Measurements from ENCODE around the gene ARHGAP35.
"Not testable (repeated sequence)": the region's sequence is repeated elsewhere in the genome, so short reads cannot be mapped to it uniquely, and the experiment has no call there.

The ARHGAP35 gene

DNA sequence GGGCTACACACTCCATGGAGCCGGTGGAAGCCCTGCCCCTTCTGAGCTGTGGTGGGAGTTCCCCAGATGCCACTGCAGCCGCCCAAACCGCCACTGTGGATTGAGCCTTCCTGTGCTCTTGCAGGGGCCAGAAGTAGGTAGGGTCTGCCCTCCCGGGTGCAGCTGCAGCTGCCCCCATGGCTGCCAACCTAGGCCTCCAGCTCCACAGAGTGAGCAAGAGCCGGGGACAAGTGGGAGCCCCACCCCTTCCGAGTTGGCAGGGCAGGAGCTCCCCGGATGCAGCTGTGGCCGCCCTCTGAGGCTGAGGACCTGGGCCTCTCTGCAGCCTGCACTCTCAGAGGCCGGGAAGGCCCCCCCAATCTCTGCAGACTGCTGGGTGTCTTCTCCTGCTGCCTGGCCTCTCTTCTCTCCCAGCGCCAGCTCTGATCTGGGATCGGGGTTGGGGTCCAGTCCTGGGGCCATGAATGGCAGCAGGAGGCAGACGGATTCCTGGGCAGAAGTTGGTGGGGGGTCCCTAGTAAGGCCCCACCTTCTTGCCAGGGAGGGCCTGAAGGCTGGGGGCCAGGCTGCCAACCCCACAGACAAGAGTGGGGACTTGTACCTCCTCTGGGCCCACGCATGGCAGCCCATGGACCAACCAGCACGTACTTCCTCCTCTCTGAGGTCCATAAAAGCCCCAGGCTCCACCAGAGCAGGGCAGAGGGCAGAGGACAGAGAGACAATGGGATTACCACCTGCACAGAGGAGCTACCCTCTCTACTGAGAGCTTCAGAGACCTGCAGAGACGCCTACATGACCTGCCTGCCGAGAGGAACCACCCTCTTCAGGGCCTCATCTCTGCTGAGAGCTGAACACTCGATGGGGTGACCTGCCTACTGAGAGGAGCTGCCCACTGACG lies 39.0 kb upstream of the ARHGAP35 start:
- no peak for DNase-seq (ENCODE audit: low read depth, low spot score)

DNA sequence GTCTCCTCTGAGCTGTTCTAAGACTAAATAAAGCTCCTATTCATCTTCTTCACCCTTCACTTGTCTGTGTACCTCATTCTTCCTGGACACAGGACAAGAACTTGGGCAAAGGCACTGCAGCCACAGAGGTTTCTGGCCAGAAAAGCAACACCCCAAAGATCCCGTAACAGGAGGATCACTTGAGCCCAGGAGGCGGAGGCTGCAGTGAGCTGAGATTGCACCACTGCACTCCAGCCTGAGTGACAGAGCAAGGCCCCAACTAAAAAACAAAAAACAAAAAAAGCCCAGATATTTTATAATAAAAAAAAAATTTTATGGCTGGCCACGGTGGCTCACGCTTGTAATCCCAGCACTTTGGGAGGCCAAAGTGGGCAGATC lies 38.4 kb upstream of the ARHGAP35 start:
- in situ Hi-C loops (cut with HindIII; ENCODE audit: low sequenced_read_pairs); DNase-seq (ENCODE audit: low read depth, low spot score); H3K4me3 ChIP-seq (ENCODE audit: low read depth, low read length): not testable (repeated sequence)

More for the DNA sequence above, 39.0 kb upstream of the ARHGAP35 start:
- in situ Hi-C loops (cut with HindIII; ENCODE audit: low sequenced_read_pairs), result no loop called here
- TF ChIP-seq, protein P1, sequence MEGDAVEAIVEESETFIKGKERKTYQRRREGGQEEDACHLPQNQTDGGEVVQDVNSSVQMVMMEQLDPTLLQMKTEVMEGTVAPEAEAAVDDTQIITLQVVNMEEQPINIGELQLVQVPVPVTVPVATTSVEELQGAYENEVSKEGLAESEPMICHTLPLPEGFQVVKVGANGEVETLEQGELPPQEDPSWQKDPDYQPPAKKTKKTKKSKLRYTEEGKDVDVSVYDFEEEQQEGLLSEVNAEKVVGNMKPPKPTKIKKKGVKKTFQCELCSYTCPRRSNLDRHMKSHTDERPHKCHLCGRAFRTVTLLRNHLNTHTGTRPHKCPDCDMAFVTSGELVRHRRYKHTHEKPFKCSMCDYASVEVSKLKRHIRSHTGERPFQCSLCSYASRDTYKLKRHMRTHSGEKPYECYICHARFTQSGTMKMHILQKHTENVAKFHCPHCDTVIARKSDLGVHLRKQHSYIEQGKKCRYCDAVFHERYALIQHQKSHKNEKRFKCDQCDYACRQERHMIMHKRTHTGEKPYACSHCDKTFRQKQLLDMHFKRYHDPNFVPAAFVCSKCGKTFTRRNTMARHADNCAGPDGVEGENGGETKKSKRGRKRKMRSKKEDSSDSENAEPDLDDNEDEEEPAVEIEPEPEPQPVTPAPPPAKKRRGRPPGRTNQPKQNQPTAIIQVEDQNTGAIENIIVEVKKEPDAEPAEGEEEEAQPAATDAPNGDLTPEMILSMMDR (IDR thresholded peaks at IDR 0.05; ENCODE audit: low read depth, low read length), result no peak
- no peak overlapping the region for H3K4me3 ChIP-seq (ENCODE audit: low read depth, low read length)

DNA sequence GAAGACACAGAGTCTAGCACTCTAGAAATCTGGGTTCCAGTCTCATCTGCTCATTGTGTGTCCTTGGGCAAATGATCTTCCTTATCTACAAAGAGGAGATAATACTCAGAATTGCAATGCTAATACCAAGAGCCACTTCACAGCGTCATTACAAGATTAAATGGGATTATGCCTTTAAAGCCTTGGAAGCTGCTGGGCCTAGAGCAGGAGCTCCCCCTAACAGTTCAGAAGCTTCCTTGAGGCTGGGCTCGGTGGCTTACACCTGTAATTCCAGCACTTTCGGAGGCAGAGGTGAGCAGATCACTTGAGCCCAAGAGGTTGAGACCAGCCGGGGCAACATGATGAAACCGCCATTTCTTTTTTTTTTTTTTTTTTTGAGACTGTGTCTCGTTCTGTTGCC lies 37.7 kb upstream of the ARHGAP35 start:
- TF ChIP-seq, protein P1 (IDR thresholded peaks at IDR 0.05; ENCODE audit: low read depth, low read length), result no peak
- in situ Hi-C loops (cut with HindIII; ENCODE audit: low sequenced_read_pairs), result no loop called here
- H3K4me3 ChIP-seq (ENCODE audit: low read depth, low read length), result no peak overlapping the region
- no peak for DNase-seq (ENCODE audit: low read depth, low spot score)

DNA sequence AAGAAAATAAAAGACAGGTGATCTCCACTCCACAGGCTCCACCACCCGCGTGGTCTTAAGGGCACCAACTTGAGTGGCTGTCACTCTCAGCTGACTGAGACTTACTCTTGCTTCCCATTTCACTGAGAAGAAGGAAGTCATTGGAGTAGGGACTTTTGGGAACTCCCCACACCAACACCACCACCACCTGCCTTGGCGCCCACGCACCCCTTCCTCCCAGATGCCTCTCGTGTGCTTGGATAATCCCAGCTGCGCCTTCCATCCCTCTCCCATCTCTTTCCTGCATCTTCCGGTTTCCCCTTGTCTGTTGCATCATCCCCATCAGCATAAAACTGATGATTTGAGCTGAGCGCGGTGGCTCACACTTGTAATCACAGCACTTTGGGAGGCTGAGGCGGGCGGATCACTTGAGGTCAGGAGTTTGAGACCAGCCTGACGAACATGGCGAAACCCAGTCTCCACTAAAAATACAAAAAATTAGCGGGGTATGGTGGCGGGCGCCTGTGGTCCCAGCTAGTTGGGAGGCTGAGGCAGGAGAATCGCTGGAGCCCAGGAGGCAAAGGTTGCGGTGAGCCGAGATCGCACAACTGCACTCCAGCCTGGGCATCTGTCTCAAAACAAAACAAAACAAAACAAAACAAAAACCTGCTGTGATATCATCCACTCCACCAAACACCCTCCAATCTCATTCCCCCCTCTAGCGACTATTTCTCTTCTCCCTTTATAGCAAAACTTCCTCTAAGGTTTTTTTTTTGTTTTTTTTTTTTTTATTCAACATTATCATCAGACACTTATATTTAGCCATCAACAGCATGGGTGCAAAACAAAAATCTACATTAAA lies 35.7 kb upstream of the ARHGAP35 start:
- in situ Hi-C loops (cut with HindIII; ENCODE audit: low sequenced_read_pairs), result no loop called here
- TF ChIP-seq, protein P1 (IDR thresholded peaks at IDR 0.05; ENCODE audit: low read depth, low read length), result no peak
- H3K4me3 ChIP-seq (ENCODE audit: low read depth, low read length), result no peak overlapping the region
- no peak for DNase-seq (ENCODE audit: low read depth, low spot score)

DNA sequence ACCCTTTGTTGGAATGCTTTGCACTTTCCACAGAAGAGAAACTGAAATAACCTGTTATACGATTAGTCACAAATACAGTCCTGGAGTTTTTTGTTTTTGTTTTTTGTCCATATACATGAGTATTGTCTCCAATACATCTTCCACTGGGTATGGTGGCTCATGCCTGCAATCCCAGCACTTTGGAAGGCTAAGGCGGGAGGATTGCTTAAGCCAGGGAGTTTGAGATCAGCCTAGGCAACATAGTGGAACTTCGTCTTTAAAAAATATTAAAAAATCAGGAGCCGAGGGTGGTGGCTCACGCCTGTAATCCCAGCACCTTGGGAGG lies 35.1 kb upstream of the ARHGAP35 start:
- in situ Hi-C loops (cut with HindIII; ENCODE audit: low sequenced_read_pairs), result no loop called here
- H3K4me3 ChIP-seq (ENCODE audit: low read depth, low read length), result no peak overlapping the region
- TF ChIP-seq, protein P1 (IDR thresholded peaks at IDR 0.05; ENCODE audit: low read depth, low read length), result no peak
- DNase-seq (ENCODE audit: low read depth, low spot score), result no peak

DNA sequence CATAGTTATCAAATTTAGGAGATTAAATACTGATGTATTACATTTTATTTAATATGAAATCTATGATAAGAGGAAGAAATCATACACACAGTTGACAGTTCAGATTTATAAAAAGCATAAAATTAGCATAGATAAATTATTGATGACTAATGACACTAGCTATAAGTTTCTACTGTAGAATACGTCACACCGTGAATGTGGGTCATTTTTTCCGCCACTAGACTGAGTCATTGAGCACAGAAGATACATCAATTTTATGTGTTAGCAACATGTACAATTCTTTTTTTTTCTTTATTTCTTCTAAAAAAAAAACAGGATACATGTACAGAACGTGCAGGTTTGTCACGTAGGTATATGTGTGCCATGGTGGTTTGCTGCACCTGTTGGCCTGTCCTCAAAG lies 32.3 kb upstream of the ARHGAP35 start:
- no peak overlapping the region for H3K4me3 ChIP-seq (ENCODE audit: low read depth, low read length)
- in situ Hi-C loops (cut with HindIII; ENCODE audit: low sequenced_read_pairs), result no loop called here
- peak; percentile 22 for DNase-seq (ENCODE audit: low read depth, low spot score)
- TF ChIP-seq, protein P1 (IDR thresholded peaks at IDR 0.05; ENCODE audit: low read depth, low read length), result no peak

DNA sequence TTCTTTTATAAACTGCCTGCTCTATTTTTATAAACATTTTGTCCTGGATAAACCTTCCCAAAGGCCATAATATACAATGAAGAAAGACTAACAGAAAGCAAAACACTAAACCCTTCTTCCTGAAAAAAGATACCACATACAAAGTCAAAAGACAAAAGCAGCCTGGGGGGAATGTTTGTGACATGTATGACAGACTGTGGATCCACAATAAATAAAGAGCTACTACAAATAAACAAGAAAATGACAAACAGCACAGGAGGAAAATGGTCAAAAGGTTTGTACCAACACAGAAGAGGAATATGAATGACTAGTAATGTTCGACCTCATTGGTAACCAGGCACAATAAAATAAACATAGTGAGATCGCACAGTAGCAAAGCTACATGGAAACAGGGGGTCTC lies 29.9 kb upstream of the ARHGAP35 start:
- in situ Hi-C loops (cut with HindIII; ENCODE audit: low sequenced_read_pairs), result no loop called here
- no peak overlapping the region for H3K4me3 ChIP-seq (ENCODE audit: low read depth, low read length)
- TF ChIP-seq, protein P1 (IDR thresholded peaks at IDR 0.05; ENCODE audit: low read depth, low read length), result no peak
- no peak for DNase-seq (ENCODE audit: low read depth, low spot score)

All from astrocyte of the spinal cord (primary cell).